HEK293T (cell line): Measurements from ENCODE around the gene RRP8.

ENCODE experiments used
- BHLHE40 ChIP-seq: fragments of 450-650 bp; IDR thresholded peaks from 2 replicates; pipeline ENCODE4 v1.6.1; 2016; ENCODE audit warnings: mild to moderate bottlenecking, moderate library complexity, borderline replicate concordance
- CTBP1 ChIP-seq: fragments of 450-650 bp; IDR thresholded peaks from 2 replicates; pipeline ENCODE4 v1.6.1; 2016; ENCODE audit warnings: borderline replicate concordance
- ELF4 ChIP-seq: fragments of 450-650 bp; IDR thresholded peaks from 2 replicates; pipeline ENCODE4 v1.6.1; 2017; ENCODE audit warnings: antibody characterized with exemption
- FOXM1 ChIP-seq: fragments of 450-650 bp; IDR thresholded peaks from 2 replicates; pipeline ENCODE4 v1.6.1; 2017; ENCODE audit warnings: mild to moderate bottlenecking, borderline replicate concordance
- HDGF ChIP-seq: fragments of 450-650 bp; IDR thresholded peaks from 2 replicates; pipeline ENCODE4 v1.6.1; 2017; ENCODE audit warnings: antibody characterized with exemption, borderline replicate concordance

DNA sequence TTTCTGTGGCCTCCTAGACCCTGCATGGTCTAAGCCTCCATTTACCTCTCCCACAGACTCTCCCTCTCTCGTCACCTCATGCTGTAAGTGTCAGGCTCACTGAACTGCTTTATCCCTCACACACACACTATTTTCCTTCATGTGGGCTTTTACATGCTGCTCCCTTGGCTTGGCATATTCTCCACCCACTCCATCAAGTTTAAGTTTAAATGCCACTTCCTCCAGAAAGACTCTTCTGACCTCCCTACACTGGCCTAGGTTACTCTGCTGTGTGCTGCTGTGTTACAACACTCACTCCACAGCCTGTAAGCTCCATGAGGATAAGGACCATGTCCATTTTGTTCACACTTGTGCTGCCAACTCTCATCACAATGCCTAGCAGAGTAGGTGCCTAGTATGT is 49.7 kb upstream of the RRP8 start:
- TF ChIP-seq ELF4 (no peak), FOXM1 (no peak), CTBP1 (no peak), BHLHE40 (no peak), HDGF (no peak)
